ENCODE data around the gene TMEM51. TPM values are rescaled to one million over a fixed set of nuclear protein-coding genes. Genes with fewer than 3 reads are reported as not detected.

The TMEM51 gene
- polyA plus RNA-seq, 1 donor from 2014 or later: 1.7 TPM

GRCh38 chr1:15129944-15130343 is 23.6 kb upstream of the TMEM51 start:
- TF ChIP-seq TAF1 (IDR thresholded peaks at IDR 0.05; ENCODE audit: low read depth) (no peak), POLR2AphosphoS5 (IDR thresholded peaks at IDR 0.05) (no peak), MXI1 (conservative IDR thresholded peaks at IDR 0.05; ENCODE audit: poor library complexity, severe bottlenecking) (no peak), EZH2 (IDR thresholded peaks at IDR 0.05; ENCODE audit: borderline replicate concordance, insufficient read depth, low read length, poor library complexity, severe bottlenecking) (no peak), REST (IDR thresholded peaks at IDR 0.05; ENCODE audit: borderline replicate concordance) (no peak), CTCF (IDR thresholded peaks at IDR 0.05; ENCODE audit: poor library complexity, severe bottlenecking) (no peak), EP300 (conservative IDR thresholded peaks at IDR 0.05; ENCODE audit: poor library complexity, severe bottlenecking) (no peak), RAD21 (conservative IDR thresholded peaks at IDR 0.05) (no peak), SMC3 (conservative IDR thresholded peaks at IDR 0.05; ENCODE audit: poor library complexity) (no peak)
- Histone ChIP-seq H3K79me2 (replicated peaks; ENCODE audit: insufficient read depth, low read length) (no peaks in the 10 kb centered on the region), H3K9ac (ENCODE audit: low read length) (no peak overlapping the region), H3F3A (ENCODE audit: insufficient read depth, low read length, poor library complexity, severe bottlenecking) (no peaks in the 10 kb centered on the region), H3K4me3 (ENCODE audit: low read length) (no peak overlapping the region), H2AFZ (ENCODE audit: low read depth, low read length) (no peak overlapping the region), H3K9me2 (ENCODE audit: insufficient read depth, low read length) (no peaks in the 10 kb centered on the region), H3K27me3 (ENCODE audit: insufficient read depth, low read depth, low read length) (no peaks in the 10 kb centered on the region), H3K9me3 (ENCODE audit: low read length) (no peaks in the 10 kb centered on the region), H4K20me1 (ENCODE audit: insufficient read depth) (no peaks in the 10 kb centered on the region), H3K4me2 (ENCODE audit: low read length) (no peak overlapping the region), H3K36me3 (ENCODE audit: insufficient read depth, low read length) (no peaks in the 10 kb centered on the region), H3K27ac (ENCODE audit: low read length) (no peak overlapping the region)

GRCh38 chr1:15130607-15131006 is 22.9 kb upstream of the TMEM51 start:
- Histone ChIP-seq H3K36me3 (ENCODE audit: insufficient read depth, low read length) (no peaks in the 10 kb centered on the region), H3K9me2 (ENCODE audit: insufficient read depth, low read length) (no peaks in the 10 kb centered on the region), H3K9ac (ENCODE audit: low read length) (no peak overlapping the region), H2AFZ (ENCODE audit: low read depth, low read length) (no peak overlapping the region), H3K4me2 (ENCODE audit: low read length) (no peak overlapping the region), H4K20me1 (ENCODE audit: insufficient read depth) (no peaks in the 10 kb centered on the region), H3K4me3 (ENCODE audit: low read length) (no peak overlapping the region), H3K79me2 (replicated peaks; ENCODE audit: insufficient read depth, low read length) (no peaks in the 10 kb centered on the region), H3K27me3 (ENCODE audit: insufficient read depth, low read depth, low read length) (no peaks in the 10 kb centered on the region), H3K27ac (ENCODE audit: low read length) (no peak overlapping the region), H3F3A (ENCODE audit: insufficient read depth, low read length, poor library complexity, severe bottlenecking) (no peaks in the 10 kb centered on the region), H3K9me3 (ENCODE audit: low read length) (no peaks in the 10 kb centered on the region)
- TF ChIP-seq RAD21 (conservative IDR thresholded peaks at IDR 0.05): no peak
- TF ChIP-seq MXI1 (conservative IDR thresholded peaks at IDR 0.05; ENCODE audit: poor library complexity, severe bottlenecking): no peak
- TF ChIP-seq TAF1 (IDR thresholded peaks at IDR 0.05; ENCODE audit: low read depth): no peak
- no peak for TF ChIP-seq EP300 (conservative IDR thresholded peaks at IDR 0.05; ENCODE audit: poor library complexity, severe bottlenecking)
- no peak for TF ChIP-seq POLR2AphosphoS5 (IDR thresholded peaks at IDR 0.05)
- TF ChIP-seq SMC3 (conservative IDR thresholded peaks at IDR 0.05; ENCODE audit: poor library complexity): no peak
- TF ChIP-seq CTCF (IDR thresholded peaks at IDR 0.05; ENCODE audit: poor library complexity, severe bottlenecking): no peak
- no peak for TF ChIP-seq EZH2 (IDR thresholded peaks at IDR 0.05; ENCODE audit: borderline replicate concordance, insufficient read depth, low read length, poor library complexity, severe bottlenecking)
- TF ChIP-seq REST (IDR thresholded peaks at IDR 0.05; ENCODE audit: borderline replicate concordance): no peak
